GM21381 (cell line): ENCODE measurements around the gene STMN1.

Source experiments
- ATAC-seq: cut with Tn5 transposase; IDR thresholded peaks from one replicate; pipeline ENCODE4 v1.9.1; 2021; ENCODE audit warnings: mild to moderate bottlenecking, moderate library complexity; ENCODE audit not compliant: unreplicated experiment

The STMN1 gene

GRCh38 chr1:25896266-25896665 is 10.0 kb downstream of the STMN1 start:
- no peak for ATAC-seq

- ATAC-seq: peak; percentile 79
Measured at GRCh38 chr1:25895365-25895990, 10.7 kb downstream of the STMN1 start.

- no peak for ATAC-seq
Measured at GRCh38 chr1:25893116-25893515, 13.1 kb downstream of the STMN1 start.

DNA sequence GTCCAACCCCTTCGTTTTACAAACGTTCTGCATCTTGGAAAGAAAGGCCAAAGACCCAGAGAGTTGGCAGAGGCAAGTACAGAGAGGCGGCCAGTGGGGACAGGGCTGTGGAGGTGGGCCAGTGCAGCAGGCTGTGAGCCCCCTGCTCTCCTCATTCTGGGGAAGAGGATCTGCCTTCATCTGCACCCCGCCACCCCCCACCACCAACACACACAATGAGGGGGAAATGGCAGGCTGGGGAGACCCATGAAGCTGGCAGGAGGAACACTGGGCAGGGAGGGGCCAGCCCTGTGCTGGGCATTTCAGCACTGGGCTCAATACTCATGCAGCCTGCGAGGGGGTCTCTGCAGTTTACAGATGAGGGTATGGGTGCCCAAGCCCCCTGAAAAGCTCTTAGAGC is 14.6 kb downstream of the STMN1 start:
- no peak for ATAC-seq

- ATAC-seq: no peak
Measured at GRCh38 chr1:25890239-25891034, 15.8 kb downstream of the STMN1 start.

GRCh38 chr1:25889470-25889869 is 16.7 kb downstream of the STMN1 start:
- ATAC-seq: no peak

GRCh38 chr1:25888426-25888987 is 17.7 kb downstream of the STMN1 start:
- ATAC-seq: no peak

DNA sequence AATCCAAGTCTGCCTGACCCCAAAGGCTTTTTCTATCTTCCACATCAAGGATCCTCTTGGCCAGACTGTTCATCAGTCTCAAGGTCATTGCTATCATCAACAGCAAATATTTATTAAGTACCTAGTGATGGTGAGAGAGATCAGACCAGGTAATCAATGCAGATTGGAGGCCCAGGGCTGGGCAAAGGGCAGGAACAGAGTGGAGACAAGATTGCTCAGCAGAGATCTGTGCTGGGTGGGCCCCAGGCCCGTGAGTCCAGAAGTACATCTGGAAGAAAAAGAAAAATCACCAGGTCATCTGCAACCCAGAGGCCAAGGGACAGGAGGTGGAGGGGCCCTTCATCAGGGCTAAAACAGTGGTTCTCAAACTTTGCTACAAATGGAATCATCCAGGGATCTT is 20.6 kb downstream of the STMN1 start:
- no peak for ATAC-seq

GRCh38 chr1:25881266-25881665 is 25.0 kb downstream of the STMN1 start:
- no peak for ATAC-seq

DNA sequence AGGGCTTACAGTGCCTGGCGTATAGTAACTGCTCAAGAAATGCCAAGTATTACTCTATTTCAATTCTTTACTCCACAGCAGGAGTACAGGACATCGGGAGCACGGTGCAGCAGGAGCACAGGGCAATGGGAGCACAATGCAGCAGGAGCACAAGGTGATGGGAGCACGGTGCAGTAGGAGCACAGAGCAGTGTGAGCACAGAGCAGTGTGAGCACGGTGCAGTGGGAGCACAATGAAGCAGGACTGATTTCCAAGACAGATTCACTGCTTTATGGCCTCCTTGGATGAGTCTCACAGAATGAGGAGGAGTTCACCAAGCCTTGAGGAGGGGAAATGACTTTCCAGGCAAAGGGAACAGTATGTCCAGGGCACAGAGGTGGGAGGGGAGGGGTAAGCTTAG is 25.7 kb downstream of the STMN1 start:
- ATAC-seq: no peak

GRCh38 chr1:25879675-25880074 is 26.5 kb downstream of the STMN1 start:
- ATAC-seq: no peak

GRCh38 chr1:25878690-25879089 is 27.5 kb downstream of the STMN1 start:
- ATAC-seq: no peak

DNA sequence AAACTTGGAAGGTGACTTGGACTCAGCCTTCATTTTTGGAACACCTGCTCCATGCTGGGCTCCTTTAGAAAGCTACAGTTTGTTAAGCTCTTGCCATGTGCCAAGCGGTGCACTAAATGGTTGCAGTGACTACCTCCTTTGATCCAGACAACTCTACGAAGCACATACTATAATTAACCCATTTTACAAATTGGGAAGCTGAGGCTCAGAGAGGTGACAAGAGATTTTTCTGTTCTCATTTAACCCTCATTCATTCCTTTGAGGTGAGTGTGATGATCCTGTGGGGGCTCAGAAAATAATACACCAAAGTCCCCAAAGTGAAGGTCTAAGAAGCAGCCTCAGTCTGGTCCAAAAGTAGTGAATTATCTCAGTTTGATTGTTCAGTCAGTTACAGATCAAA is 29.1 kb downstream of the STMN1 start:
- no peak for ATAC-seq

DNA sequence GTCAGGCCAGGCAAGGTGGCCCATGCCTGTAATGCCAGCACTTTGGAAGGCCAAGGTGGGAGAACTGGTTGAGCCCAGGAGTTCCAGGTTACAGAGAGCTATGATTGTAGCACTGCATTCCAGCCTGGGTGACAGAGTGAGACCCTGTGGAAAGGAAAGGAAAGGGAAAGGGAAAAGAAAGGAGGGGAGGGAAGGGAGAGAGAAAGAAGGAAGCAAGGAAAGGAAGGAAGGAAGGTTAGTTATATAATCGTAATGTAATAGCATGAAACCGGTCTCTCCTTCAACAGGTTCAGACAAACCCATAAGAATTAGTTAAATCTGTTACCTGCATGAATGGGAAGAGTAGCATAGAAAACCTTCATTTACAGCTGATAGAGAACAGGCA is 29.5 kb downstream of the STMN1 start:
- no peak for ATAC-seq

- no peak for ATAC-seq
Measured at GRCh38 chr1:25875856-25876692, 30.1 kb downstream of the STMN1 start.

GRCh38 chr1:25875154-25875855 is 30.9 kb downstream of the STMN1 start, which contains the start of gene PAQR7:
Gene PAQR7 (minus strand): TSS chr1:25875708. CDS start chr1:25863839, 11,869 bp downstream.
- no peak for ATAC-seq

DNA sequence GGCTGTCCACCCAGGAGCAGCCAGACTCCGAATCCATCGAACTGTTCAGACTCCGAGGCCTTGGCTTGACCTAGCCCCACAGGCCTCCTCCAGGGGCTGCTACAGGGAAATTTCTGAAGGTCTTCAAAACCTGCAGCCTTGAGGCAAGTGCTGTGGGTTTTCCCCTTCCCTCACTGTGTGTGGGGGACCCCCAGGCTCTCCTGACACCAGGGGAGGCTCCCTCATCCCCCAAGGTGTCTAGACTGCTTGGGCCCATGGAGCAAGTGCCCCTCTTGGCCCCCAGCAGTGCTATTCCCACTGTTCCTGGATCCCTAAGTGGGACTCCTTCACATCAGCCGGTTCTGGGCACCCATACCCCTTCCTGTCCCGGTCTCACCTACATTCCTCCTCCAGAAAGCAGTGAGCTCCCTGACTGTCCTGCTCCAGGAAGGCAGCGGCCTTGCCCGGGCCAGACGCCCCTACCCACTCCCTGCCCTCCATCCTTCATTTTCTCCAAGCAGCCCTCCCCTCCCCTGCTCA is 31.5 kb downstream of the STMN1 start:
- no peak for ATAC-seq

GRCh38 chr1:25874209-25874608 is 32.0 kb downstream of the STMN1 start:
- ATAC-seq: no peak

GRCh38 chr1:25873120-25873519 is 33.1 kb downstream of the STMN1 start:
- no peak for ATAC-seq

DNA sequence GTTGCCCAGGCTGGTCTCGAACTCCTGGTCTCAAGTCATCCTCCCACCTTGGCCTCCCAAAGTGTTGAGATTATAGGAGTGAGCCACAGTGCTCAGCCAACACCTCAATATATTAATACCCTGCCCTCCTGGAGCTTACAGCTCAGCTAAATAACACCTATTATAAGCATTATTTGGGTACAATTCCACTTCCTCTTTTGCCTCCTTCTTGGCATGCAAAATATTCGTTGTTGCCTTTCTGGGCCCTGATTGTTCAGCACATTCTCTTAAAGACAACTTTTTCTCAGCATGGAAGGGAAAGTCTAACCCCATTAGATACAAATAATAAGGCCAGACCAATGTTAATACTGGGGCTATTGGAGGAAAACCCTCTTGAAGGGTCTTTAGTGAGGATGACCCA is 33.5 kb downstream of the STMN1 start:
- ATAC-seq: no peak
